ENCODE results near the gene PROC.

Gene PROC

DNA sequence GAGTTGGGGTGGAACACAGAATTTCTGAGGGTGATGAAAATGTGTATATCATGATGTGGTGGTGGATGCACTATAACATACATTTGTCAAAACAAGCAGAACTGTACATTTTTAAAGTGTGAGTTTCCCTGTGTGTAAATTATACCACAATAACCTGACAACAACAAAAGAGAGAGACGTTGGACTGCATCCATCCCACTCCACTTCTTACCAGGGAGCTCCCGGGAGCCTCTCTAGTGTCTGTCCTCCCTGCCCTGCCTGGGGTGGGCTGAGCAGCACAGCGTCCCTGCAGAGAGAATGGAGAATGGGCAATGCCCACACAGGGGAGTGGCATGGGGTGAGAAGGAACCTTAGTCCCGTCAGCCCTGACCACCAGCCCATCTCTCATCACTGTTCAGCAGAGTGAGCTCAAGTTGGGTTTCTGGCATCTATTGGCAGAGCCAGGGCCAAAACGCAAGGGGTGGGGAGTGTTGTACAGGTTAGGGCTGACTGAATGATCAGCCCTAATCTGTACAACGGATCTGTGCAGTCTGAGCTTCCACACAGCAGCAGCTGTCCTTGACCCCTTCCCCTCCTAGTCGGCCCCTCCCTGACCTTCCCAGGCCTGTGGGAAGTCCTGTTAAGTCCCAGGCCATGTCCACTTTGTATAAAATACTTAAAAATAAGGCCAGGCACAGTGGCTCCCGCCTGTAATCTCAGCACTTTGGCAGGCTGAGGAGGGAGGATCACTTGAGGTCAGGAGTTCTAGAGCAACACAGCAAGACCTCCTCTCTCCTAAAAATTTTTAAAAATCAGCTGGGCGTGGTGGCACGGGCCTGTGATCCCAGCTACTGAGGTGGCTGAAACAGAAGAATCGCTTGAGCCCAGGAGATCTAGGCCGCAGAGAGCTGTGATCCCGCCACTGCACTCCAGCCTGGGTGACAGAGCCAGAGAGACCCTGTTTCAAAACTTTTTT lies 3.3 kb upstream of the PROC start:
- no peak for DNase-seq (ENCODE audit: low read depth in 2 of 2)

DNA sequence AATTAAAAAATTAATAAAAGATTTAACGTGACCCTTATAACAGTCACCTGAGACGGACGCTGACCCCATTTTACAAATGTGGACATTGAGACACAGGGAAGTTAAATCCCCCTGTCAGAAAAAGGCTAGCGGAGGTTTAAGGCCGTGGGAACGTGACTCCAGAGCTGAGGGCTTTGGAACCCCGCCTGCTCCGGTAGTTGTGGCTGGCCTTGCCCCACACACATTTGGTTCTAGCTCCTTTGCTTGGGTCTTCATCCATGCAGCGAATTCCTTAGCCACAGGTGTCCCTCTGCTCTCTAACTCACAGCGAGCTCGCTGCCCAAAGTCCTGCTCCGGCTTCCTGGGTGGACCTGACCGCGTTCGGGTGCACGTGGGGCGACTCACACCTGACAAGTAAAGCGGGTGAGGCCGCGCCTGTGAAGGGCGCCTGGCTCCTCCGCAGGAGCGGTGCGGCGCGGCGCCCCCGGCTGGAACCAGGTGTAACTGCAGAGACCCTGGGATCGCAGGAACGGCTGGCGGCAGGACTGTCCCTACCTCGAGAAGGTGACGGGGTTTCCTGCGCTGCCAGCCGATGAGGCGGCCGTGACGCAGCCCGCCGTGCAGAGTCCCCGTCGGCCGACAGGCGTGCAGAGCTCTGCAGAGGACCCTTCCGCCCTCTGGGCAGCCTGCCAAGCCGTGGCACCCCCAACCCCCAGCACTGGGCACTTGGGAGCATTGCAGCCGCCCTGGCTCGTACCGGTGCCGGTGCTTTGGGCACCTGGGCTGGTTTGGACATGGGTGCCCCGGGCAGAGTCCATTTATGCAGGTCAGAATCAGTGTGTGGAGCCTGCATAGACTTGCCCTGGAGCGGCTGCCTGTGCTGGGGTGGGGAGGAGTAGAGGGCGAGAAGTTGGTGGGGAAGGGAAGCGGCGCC lies 2.4 kb upstream of the PROC start:
- DNase-seq (ENCODE audit: low read depth in 2 of 2): peak; percentile 60 to 63

DNA sequence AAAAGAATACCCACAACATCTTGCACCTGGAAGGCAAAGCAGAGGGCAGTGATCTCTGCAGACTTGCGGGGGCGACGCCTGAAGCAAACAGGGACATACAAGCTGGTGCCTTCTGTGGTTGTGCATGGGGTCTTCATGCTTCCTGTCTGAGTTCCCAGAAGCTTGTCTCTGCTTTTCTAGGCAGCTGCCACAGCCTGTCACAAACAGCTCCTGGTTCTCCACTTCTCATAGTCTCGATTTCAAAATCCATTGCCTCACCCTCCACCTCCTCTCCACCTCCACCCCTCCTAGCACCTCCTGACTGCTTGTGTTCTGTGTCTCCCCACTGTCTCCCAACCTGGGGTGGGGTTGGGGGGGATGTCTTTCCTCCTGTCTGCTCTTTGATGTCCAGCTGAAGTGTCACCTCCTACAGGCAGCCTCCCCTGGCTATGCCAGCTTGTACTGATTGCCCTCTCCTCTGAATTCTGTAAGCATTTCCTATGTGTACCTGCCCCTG lies 1.7 kb upstream of the PROC start:
- DNase-seq (ENCODE audit: low read depth in 2 of 2): no peak

DNA sequence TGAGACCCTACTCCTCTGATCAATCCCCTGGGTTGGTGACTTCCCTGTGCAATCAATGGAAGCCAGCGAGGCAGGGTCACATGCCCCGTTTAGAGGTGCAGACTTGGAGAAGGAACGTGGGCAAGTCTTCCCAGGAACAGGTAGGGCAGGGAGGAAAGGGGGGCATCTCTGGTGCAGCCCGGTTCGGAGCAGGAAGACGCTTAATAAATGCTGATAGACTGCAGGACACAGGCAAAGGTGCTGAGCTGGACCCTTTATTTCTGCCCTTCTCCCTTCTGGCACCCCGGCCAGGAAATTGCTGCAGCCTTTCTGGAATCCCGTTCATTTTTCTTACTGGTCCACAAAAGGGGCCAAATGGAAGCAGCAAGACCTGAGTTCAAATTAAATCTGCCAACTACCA lies 821 bp upstream of the PROC start:
- DNase-seq (ENCODE audit: low read depth in 2 of 2): no peak

DNA sequence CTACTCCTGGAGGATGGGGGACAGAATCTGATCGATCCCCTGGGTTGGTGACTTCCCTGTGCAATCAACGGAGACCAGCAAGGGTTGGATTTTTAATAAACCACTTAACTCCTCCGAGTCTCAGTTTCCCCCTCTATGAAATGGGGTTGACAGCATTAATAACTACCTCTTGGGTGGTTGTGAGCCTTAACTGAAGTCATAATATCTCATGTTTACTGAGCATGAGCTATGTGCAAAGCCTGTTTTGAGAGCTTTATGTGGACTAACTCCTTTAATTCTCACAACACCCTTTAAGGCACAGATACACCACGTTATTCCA lies 844 bp downstream of the PROC start:
- no peak for DNase-seq (ENCODE audit: low read depth in 2 of 2)

DNA sequence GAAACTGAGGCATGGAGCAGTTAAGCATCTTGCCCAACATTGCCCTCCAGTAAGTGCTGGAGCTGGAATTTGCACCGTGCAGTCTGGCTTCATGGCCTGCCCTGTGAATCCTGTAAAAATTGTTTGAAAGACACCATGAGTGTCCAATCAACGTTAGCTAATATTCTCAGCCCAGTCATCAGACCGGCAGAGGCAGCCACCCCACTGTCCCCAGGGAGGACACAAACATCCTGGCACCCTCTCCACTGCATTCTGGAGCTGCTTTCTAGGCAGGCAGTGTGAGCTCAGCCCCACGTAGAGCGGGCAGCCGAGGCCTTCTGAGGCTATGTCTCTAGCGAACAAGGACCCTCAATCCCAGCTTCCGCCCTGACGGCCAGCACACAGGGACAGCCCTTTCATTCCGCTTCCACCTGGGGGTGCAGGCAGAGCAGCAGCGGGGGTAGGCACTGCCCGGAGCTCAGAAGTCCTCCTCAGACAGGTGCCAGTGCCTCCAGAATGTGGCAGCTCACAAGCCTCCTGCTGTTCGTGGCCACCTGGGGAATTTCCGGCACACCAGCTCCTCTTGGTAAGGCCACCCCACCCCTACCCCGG lies 1.3 kb downstream of the PROC start:
- no peak for DNase-seq (ENCODE audit: low read depth in 2 of 2)

DNA sequence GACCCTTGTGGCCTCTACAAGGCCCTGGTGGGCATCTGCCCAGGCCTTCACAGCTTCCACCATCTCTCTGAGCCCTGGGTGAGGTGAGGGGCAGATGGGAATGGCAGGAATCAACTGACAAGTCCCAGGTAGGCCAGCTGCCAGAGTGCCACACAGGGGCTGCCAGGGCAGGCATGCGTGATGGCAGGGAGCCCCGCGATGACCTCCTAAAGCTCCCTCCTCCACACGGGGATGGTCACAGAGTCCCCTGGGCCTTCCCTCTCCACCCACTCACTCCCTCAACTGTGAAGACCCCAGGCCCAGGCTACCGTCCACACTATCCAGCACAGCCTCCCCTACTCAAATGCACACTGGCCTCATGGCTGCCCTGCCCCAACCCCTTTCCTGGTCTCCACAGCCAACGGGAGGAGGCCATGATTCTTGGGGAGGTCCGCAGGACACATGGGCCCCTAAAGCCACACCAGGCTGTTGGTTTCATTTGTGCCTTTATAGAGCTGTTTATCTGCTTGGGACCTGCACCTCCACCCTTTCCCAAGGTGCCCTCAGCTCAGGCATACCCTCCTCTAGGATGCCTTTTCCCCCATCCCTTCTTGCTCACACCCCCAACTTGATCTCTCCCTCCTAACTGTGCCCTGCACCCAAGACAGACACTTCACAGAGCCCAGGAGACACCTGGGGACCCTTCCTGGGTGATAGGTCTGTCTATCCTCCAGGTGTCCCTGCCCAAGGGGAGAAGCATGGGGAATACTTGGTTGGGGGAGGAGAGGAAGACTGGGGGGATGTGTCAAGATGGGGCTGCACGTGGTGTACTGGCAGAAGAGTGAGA lies 2.0 kb downstream of the PROC start:
- no peak for DNase-seq (ENCODE audit: low read depth in 2 of 2)

DNA sequence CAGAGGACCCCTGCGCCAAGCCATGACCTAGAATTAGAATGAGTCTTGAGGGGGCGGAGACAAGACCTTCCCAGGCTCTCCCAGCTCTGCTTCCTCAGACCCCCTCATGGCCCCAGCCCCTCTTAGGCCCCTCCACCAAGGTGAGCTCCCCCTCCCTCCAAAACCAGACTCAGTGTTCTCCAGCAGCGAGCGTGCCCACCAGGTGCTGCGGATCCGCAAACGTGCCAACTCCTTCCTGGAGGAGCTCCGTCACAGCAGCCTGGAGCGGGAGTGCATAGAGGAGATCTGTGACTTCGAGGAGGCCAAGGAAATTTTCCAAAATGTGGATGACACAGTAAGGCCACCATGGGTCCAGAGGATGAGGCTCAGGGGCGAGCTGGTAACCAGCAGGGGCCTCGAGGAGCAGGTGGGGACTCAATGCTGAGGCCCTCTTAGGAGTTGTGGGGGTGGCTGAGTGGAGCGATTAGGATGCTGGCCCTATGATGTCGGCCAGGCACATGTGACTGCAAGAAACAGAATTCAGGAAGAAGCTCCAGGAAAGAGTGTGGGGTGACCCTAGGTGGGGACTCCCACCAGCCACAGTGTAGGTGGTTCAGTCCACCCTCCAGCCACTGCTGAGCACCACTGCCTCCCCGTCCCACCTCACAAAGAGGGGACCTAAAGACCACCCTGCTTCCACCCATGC lies 3.0 kb downstream of the PROC start:
- DNase-seq (ENCODE audit: low read depth in 2 of 2): no peak

DNA sequence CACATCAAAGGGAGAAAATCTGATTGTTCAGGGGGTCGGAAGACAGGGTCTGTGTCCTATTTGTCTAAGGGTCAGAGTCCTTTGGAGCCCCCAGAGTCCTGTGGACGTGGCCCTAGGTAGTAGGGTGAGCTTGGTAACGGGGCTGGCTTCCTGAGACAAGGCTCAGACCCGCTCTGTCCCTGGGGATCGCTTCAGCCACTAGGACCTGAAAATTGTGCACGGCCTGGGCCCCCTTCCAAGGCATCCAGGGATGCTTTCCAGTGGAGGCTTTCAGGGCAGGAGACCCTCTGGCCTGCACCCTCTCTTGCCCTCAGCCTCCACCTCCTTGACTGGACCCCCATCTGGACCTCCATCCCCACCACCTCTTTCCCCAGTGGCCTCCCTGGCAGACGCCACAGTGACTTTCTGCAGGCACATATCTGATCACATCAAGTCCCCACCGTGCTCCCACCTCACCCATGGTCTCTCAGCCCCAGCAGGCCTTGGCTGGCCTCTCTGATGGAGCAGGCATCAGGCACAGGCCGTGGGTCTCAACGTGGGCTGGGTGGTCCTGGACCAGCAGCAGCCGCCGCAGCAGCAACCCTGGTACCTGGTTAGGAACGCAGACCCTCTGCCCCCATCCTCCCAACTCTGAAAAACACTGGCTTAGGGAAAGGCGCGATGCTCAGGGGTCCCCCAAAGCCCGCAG lies 3.8 kb downstream of the PROC start:
- DNase-seq (ENCODE audit: low read depth in 2 of 2): no peak

DNA sequence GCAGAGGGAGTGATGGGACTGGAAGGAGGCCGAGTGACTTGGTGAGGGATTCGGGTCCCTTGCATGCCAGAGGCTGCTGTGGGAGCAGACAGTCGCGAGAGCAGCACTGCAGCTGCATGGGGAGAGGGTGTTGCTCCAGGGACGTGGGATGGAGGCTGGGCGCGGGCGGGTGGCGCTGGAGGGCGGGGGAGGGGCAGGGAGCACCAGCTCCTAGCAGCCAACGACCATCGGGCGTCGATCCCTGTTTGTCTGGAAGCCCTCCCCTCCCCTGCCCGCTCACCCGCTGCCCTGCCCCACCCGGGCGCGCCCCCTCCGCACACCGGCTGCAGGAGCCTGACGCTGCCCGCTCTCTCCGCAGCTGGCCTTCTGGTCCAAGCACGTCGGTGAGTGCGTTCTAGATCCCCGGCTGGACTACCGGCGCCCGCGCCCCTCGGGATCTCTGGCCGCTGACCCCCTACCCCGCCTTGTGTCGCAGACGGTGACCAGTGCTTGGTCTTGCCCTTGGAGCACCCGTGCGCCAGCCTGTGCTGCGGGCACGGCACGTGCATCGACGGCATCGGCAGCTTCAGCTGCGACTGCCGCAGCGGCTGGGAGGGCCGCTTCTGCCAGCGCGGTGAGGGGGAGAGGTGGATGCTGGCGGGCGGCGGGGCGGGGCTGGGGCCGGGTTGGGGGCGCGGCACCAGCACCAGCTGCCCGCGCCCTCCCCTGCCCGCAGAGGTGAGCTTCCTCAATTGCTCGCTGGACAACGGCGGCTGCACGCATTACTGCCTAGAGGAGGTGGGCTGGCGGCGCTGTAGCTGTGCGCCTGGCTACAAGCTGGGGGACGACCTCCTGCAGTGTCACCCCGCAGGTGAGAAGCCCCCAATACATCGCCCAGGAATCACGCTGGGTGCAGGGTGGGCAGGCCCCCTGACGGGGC lies 4.6 kb downstream of the PROC start:
- no peak for DNase-seq (ENCODE audit: low read depth in 2 of 2)

DNA sequence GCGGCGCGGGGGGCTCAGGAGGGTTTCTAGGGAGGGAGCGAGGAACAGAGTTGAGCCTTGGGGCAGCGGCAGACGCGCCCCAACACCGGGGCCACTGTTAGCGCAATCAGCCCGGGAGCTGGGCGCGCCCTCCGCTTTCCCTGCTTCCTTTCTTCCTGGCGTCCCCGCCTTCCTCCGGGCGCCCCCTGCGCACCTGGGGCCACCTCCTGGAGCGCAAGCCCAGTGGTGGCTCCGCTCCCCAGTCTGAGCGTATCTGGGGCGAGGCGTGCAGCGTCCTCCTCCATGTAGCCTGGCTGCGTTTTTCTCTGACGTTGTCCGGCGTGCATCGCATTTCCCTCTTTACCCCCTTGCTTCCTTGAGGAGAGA lies 5.2 kb downstream of the PROC start:
- no peak for DNase-seq (ENCODE audit: low read depth in 2 of 2)

DNA sequence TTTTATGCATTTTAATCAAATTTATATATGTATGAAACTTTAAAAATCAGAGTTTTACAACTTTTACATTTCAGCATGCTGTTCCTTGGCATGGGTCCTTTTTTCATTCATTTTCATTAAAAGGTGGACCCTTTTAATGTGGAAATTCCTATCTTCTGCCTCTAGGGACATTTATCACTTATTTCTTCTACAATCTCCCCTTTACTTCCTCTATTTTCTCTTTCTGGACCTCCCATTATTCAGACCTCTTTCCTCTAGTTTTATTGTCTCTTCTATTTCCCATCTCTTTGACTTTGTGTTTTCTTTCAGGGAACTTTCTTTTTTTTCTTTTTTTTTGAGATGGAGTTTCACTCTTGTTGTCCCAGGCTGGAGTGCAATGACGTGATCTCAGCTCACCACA lies 5.7 kb downstream of the PROC start:
- DNase-seq (ENCODE audit: low read depth in 2 of 2): no peak

DNA sequence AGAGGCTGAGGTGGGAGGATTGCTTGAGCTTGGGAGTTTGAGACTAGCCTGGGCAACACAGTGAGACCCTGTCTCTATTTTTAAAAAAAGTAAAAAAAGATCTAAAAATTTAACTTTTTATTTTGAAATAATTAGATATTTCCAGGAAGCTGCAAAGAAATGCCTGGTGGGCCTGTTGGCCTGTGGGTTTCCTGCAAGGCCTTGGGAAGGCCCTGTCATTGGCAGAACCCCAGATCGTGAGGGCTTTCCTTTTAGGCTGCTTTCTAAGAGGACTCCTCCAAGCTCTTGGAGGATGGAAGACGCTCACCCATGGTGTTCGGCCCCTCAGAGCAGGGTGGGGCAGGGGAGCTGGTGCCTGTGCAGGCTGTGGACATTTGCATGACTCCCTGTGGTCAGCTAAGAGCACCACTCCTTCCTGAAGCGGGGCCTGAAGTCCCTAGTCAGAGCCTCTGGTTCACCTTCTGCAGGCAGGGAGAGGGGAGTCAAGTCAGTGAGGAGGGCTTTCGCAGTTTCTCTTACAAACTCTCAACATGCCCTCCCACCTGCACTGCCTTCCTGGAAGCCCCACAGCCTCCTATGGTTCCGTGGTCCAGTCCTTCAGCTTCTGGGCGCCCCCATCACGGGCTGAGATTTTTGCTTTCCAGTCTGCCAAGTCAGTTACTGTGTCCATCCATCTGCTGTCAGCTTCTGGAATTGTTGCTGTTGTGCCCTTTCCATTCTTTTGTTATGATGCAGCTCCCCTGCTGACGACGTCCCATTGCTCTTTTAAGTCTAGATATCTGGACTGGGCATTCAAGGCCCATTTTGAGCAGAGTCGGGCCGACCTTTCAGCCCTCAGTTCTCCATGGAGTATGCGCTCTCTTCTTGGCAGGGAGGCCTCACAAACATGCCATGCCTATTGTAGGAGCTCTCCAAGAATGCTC lies 6.6 kb downstream of the PROC start:
- no peak for DNase-seq (ENCODE audit: low read depth in 2 of 2)

DNA sequence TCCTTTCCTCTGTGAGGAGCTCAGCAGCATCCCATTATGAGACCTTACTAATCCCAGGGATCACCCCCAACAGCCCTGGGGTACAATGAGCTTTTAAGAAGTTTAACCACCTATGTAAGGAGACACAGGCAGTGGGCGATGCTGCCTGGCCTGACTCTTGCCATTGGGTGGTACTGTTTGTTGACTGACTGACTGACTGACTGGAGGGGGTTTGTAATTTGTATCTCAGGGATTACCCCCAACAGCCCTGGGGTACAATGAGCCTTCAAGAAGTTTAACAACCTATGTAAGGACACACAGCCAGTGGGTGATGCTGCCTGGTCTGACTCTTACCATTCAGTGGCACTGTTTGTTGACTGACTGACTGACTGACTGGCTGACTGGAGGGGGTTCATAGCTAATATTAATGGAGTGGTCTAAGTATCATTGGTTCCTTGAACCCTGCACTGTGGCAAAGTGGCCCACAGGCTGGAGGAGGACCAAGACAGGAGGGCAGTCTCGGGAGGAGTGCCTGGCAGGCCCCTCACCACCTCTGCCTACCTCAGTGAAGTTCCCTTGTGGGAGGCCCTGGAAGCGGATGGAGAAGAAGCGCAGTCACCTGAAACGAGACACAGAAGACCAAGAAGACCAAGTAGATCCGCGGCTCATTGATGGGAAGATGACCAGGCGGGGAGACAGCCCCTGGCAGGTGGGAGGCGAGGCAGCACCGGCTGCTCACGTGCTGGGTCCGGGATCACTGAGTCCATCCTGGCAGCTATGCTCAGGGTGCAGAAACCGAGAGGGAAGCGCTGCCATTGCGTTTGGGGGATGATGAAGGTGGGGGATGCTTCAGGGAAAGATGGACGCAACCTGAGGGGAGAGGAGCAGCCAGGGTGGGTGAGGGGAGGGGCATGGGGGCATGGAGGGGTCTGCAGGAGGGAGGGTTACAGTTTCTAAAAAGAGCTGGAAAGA lies 7.6 kb downstream of the PROC start:
- no peak for DNase-seq (ENCODE audit: low read depth in 2 of 2)

DNA sequence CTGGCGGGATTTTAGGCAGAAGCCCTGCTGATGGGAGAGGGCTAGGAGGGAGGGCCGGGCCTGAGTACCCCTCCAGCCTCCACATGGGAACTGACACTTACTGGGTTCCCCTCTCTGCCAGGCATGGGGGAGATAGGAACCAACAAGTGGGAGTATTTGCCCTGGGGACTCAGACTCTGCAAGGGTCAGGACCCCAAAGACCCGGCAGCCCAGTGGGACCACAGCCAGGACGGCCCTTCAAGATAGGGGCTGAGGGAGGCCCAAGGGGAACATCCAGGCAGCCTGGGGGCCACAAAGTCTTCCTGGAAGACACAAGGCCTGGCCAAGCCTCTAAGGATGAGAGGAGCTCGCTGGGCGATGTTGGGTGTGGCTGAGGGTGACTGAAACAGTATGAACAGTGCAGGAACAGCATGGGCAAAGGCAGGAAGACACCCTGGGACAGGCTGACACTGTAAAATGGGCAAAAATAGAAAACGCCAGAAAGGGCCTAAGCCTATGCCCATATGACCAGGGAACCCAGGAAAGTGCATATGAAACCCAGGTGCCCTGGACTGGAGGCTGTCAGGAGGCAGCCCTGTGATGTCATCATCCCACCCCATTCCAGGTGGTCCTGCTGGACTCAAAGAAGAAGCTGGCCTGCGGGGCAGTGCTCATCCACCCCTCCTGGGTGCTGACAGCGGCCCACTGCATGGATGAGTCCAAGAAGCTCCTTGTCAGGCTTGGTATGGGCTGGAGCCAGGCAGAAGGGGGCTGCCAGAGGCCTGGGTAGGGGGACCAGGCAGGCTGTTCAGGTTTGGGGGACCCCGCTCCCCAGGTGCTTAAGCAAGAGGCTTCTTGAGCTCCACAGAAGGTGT lies 8.5 kb downstream of the PROC start:
- no peak for DNase-seq (ENCODE audit: low read depth in 2 of 2)
